GOT3 (cell line): ENCODE results near the gene SBNO2.

Experiments used
- DNase-seq: peaks from one replicate; lab custom pipeline; 2025; ENCODE audit warnings: mixed read lengths; lab: John Stamatoyannopoulos, UW

Gene SBNO2

DNA sequence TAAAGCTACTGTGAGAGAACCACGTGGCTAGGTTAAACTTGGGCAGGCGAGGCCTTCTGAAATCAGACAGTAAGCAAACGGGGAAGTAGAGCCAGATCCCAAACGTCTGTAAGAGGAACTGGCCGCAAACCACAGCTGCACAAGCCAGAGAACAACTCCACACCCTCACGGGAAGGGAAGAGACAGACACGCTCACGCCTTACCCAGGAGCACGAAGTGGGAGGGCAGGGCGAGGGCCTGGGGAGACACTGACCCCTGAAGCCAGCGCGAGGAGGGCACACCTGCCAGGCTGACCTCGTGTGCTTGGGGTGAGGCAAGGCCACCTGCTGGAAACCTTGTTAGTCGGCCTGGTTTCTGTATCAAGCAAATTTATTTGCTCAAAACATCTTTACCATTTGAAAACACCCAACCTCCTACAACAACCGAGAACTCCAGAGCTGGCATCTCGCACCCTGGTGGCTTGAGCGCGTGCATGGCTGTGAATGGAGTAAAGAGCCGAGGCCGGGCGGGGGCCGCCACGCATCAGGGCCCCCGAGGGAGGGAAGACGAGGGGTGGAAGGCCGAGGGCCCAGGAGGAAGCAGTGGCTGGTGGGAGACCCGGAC is 86.2 kb downstream of the SBNO2 start:
- no peak for DNase-seq

DNA sequence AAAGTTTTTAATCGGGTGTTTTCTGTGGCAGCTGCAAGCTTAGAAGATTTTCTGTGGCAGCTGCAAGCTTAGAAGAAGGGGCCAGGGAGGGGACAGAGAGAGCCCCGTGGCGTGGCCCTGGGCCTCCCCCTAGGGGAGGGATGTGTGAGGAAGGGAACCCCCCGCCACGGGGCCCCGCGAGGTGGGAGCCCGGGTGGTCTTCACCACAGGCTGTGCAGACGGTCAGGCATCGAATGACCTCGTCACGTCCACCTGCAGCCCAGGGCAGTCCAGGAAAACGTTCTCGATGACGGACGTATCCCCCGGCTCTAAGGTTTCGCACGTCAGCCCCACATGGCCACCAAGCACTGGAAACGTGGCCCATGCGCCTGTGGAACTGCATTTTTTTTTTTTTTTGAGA is 87.5 kb downstream of the SBNO2 start:
- DNase-seq, result no peak

DNA sequence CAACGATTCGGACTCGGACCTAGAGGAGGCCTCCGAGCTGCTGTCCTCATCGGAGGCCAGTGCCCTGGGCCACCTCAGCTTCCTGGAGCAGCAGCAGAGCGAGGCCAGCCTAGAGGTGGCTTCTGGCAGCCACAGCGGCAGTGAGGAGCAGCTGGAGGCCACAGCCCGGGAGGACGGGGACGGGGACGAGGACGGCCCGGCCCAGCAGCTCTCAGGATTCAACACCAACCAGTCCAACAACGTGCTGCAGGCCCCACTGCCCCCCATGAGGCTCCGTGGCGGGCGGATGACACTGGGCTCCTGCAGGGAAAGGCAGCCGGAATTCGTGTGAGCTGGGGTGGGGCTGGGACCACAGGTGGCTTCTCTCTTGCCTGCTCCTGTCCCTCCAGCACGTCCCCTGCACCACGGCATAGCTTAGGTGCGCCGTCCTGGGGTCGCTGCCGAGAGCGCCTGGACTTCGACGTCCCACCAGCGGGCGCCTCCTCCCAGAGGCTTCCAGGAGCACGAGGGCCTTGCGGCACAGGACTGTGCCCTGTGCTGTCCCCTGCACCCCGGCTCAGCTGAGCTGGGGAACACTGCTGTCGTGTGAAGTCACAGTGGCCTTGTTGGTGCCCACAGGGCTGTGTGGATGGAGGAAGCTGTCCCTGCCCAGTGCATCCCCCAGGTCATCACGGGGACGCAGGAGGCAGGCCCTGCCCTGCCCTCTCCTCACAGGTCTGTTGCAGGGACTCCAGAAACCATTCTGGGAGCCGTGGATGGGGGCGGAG is 88.2 kb downstream of the SBNO2 start:
- DNase-seq, result no peak

DNA sequence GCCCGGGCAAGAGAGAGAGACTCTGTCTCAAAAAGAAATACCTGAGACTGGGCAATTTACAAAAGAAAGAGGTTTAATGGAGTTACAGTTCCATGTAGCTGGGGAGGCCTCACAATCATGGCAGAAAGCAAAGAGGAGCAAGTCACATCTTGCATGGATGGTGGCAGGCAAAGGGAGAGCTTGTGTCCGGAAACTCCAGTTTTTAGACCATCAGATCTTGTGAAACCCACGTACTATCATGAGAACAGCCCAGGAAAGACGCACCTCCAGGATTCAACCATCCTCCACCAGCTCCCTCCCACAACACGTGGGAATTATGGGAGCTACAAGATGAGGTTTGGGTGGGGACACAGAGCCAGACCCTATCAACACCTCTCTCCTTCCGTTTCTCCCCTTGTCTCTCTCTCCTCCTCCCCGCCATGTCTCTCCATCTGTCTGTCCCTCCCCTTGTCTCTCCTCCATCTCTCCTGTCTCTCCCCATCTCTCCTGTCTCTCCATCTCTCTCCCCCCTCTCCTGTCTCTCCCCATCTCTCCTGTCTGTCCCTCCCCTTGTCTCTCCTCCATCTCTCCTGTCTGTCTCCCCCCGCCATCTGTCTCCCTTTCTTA is 88.9 kb downstream of the SBNO2 start:
- no peak for DNase-seq

DNA sequence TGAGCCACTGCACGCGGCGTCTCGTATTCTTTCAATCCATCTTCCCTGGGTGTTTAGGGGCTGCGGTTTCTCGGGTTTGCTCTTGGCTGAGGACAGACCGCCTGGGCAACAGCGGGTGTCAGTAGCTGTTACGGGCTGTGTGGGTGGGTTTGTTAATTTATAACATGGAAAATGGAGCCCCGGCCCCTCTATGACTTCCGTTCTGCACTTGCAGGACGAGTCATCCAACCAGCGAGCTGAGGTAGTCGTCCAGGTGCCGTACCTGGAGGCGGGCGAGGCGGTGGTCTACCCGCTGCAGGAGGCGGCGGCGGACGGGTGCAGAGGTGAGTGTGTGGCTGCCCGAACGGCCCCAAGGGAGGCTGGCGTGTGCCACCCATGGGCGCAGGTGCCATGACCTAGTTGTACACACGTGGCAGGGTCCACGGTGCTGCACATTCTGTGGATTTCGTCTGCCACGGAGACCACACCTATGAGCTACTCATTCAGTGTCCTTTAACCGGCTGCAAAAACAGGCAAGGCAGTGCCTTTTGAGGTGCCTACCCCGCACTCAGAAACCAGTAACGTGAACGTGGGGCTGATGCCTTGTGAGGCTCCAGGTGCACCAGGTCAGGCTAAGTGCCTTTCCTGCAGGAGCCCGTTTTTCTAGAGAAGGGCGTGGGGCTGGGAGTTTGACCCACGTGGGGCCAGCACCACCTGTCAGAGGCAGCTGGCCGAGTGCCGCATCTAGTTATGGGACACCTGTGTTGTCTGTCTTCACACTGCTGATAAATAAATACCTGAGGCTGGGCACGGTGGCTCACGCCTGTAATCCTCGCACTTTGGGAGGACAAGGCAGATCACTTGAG is 89.8 kb downstream of the SBNO2 start:
- no peak for DNase-seq

DNA sequence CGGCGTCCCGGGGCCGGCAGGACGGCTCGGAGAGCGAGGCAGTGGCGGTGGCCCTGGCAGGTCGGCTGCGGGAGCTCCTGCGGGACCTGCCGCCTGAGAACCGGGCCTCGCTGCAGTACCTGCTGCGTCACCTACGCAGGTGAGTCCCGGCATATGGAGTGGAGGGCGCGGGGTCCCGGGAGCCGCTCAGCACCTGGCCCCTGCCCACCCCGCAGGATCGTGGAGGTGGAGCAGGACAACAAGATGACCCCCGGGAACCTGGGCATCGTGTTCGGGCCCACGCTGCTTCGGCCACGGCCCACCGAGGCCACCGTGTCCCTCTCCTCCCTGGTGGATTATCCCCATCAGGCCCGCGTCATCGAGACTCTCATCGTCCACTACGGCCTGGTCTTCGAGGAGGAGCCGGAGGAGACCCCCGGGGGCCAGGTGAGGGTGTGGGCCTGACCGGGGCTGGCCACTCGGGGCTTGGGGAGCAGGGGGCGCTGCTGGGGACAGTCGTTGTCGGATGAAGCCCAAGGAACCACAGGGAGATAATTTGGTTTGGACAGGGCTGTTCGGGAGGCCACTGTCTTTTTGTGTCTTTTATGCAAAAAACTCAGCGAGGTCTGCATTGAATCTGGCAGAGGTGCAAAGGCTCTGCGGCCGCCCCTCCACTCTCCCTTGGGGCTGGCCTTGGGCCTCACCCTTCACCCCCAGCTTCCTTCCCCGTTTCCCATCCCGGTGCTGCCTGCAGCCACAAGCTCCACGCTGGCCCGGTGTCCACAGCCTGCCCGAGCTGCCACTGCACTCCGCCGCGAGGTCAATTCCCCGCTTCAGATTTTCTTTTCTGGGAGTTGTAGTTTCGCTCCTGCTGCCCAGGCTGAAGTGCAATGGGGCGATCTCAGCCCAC is 90.9 kb downstream of the SBNO2 start:
- DNase-seq, result no peak

DNA sequence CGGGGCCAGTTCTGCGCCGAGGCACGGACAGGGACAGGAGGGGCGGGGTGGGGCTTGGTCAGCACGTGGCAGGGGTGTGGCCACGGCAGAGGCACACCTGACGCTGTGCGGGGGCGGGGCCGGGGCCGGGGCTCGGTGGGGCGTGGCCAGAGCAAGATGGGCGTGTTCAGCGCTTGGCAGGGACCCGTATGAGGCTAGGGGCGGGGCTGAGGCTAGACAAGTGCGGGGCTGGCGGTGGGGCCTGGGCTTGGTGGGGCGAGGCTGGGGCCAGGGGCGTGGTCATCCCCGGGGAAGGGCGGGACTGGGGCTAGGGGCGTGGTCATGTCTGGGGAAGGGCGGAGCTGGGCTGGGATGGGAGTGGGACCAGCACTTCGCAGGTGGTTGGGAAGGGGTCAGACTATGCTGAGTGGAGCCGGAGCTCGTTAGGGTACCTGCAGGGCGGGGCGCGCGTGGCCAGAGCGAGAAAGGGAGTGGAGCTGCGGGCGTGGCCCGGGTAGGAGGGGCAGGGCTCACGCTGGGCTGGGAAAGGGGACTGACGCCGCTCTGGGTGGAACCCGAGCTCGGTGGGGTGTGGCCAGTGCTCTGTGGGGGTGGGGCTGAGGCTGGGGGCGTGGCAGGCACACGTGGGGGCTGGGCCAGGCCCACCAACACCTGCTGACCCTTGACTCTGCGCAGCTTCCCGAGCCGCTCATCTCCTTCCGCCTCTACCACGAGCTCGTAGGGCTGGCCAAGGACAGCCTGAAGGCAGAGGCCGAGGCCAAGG is 91.7 kb downstream of the SBNO2 start:
- DNase-seq, result no peak

DNA sequence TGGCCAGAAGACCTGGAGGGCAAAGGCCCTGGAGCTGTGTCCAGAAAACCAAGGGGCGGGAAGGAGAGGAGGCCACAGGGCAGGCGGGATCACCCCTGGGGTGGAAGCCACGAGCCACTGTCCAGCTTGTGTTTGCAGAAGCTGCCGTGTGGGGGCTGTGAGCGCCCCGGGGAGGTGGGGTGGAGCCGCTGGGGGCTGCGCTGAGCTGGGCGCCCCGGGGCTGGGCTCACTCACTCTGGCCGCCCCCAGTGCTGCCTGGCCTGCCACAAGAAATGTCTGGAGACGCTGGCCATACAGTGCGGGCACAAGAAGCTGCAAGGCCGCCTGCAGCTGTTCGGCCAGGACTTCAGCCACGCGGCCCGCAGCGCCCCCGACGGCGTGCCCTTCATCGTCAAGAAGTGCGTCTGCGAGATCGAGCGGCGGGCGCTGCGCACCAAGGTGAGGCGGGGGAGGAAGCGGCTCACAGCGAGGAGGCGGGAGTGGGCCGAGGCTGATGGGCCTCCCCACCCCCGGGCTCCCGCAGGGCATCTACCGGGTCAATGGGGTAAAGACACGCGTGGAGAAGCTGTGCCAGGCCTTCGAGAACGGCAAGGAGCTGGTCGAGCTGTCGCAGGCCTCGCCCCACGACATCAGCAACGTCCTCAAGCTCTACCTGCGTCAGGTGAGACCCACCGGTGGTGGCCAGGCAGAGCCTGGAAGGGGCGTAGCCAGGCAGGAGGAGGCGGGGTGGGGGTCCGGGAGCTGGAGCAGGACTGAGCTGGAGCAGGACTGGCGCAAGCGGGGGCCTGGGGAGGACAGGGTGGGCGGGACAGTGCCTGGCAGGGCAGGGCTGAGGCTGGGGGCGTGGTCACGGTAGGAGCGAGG is 92.5 kb downstream of the SBNO2 start:
- DNase-seq, result no peak

DNA sequence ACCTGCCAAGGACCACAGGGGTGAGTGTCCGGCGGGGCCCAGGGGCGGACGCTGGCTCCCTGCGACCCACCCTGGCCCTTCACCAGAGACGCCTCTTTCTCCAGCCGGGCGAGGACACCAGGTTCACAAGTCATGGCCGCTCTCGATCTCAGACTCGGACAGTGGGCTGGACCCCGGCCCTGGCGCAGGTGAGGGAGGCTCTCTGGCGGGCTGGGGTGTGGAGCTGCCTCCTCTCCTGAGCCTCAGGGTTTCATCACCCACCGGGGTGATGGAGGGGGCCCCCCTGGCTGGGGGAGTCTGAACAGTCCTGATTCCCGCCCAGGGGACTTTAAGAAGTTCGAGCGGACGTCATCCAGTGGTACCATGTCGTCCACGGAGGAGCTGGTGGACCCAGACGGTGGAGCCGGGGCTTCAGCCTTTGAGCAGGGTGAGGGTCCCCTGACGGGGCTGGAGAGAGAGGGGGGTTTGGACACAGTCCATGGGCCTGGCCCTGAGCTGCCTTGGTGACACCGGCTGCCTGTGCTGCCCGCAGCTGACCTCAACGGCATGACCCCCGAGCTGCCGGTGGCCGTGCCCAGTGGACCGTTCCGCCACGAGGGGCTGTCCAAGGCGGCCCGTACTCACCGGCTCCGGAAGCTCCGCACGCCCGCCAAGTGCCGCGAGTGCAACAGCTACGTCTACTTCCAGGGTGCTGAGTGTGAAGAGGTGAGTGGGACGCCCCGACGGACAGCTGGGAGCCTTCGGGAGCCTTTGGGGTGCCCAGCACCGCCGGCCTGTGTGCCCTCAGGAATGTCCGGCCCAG is 93.5 kb downstream of the SBNO2 start:
- no peak for DNase-seq

DNA sequence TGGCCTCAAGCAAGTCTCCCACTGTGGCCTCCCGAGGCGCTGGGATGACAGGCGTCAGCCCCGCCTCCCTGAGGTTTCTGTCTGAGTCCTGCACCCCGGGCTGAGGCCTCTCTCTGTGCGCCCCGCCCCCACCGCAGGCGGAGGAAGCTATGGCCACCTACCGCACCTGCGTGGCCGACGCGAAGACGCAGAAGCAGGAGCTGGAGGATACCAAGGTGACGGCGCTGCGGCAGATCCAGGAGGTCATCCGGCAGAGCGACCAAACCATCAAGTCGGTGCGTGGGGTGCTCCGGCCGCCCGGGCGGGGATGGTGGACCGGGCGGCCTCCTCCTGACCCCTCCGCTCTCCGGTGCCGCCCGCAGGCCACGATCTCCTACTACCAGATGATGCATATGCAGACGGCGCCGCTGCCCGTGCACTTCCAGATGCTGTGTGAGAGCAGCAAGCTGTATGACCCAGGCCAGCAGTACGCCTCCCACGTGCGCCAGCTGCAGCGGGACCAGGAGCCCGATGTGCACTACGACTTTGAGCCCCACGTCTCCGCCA is 94.4 kb downstream of the SBNO2 start:
- DNase-seq, result no peak

DNA sequence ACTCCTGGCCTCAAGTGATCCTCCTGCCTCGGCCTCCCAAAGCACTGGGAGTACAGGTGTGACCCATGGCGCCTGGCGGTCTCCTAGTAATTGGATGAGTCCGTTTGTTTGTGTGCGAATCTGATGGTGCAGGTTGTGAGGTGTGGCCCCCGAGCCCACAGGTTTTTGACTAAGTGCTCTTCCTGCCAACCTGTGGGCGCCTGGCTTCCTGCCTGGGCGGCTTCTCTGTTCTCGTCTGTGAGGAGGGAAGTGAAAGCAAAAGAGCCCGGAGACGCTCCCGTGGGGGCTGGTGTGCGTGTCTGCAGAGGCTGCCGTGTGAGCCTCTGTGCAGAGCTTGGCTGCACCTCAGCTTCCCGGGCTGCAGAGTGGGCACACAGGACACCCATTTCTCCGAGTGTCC is 97.1 kb downstream of the SBNO2 start:
- no peak for DNase-seq

DNA sequence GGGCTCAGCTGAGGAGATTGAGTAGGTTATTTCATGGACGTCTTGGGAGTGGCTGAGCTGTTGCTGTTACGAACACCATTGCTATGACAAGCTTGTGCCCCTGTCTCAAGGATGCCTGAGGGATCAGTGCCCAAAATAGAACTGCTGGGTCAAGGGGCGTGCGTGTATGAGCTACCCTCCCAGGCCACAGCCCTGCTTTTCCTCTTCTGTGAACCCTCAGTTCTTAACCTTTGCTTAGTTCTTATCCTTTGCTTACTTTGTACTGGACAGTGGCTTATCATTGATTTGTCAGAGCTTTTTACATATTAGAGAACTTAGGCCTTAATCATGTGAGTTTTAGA is 98.1 kb downstream of the SBNO2 start:
- no peak for DNase-seq

DNA sequence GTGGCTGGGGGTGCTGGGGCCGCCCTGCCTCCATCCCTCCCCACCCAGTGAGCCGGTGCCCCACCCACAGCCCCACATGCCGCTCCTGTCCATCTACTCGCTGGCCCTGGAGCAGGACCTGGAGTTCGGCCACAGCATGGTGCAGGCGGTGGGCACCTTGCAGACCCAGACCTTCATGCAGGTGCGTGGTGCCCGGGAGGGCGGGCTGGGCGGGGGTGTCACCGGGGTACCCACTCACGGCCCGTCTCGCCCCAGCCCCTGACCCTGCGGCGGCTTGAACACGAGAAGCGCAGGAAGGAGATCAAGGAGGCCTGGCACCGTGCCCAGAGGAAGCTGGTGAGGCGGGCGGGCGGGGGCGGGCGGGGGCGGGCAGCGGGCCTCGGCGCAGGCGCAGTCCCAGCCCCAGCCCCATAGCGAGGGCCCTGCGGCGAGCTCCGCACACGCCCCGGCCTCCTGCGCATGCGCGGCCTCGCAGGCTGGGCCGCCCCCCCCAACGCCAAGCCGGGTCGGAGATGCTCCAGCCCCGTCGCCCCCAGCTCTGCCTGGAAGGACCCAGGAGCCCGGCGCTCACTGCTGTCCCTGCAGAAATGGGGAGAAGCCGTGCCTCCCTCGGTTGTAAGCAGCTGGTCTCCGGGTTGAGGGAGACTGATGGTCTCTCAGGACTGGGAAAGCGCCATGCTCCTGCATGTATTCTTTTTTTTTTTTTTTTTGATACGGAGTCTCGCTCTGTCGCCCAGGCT is 99.4 kb downstream of the SBNO2 start:
- DNase-seq, result peak; percentile 55

DNA sequence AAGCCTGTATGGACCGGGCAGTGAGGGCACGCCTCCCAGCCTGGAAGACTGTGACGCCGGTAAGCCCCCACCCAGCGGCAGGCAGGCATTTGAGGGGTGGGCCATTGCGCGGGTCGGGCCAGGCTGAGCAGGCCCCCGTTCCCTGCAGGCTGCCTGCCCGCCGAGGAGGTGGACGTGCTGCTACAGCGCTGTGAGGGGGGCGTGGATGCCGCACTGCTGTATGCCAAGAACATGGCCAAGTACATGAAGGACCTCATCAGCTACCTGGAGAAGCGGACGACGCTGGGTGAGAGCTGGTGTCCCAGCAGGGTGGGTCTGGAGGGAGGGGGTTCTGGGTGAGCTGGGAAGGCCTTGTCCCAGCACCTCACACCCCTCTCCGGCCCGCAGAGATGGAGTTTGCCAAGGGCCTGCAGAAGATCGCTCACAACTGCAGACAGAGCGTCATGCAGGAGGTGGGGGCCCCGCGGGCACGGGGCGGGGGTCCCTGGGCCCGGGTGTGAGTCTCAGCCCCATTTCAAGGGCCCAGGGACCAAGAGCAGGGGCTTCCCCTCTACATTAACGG is 100.0 kb downstream of the SBNO2 start:
- no peak for DNase-seq

DNA sequence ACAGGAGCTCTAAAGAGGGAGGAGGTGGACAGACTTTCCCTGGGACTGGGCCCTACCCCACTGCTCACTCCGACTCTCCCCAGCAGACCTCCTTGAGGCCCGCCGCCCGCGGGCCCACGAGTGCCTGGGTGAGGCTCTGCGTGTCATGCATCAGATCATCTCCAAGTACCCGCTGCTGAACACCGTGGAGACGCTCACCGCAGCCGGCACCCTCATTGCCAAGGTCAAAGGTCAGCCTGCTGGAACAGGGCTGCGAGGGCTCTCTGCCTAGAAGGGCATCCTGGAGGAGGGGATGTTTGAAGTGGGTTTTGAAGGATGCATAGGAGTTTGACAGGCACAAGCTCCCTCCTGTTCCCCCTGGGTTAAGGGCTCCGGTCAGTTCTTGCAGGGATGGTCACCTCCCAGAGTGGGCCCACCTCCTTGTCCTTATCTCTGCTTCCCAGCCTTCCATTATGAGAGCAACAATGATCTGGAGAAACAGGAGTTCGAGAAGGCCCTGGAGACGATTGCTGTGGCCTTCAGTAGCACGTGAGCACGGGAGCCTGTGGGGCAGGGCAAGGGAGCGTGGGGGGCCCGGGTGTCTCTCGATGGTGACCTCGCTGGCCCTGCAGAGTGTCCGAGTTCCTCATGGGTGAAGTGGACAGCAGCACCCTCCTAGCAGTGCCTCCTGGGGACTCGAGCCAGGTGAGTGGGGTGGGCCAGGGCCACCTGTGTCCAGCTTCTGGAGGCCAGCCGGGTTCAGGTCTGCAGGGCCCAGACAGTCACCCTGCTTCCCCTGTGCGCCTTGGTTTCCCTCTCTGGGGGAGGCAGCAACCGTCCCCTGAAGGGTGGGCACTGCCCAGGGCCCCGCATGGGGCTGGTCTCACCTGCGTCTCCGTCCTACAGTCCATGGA is 100.8 kb downstream of the SBNO2 start:
- DNase-seq, result no peak

DNA sequence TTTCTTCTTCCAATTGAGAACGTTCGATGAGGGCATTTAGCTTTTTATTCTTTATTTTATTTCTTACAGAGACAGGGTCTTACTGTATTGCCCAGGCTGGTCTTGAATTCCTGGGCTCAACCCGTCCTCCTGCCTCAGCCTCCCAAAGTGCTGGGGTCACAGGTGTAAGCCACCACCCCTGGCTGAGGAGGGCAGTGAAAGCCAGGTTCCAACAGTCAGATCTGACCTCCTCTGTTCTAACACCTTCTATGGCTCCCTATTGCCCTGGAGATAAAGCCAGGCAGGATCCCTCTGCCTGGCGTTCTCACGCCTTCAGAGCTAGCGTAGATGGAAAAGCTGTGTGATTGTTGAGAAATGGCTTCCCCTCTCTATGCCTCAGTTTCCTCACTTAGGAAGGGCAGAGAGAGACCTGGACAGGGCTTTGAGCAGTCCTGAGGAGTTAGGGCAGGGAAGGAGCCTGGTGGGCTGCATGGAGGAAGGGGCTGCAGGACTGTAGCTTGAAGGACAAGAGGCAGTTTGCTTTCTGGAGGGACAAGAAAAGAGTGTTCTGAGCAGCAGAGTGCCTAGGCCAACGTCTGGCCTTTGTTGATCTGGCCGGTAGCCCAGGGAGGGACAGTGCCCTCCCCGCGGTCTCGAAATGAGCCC is 101.6 kb downstream of the SBNO2 start:
- DNase-seq, result no peak
